Prostate gland (tissue), 2 donors: Measurements from ENCODE around the gene TUBD1. TPM values are rescaled to one million over a fixed set of nuclear protein-coding genes. Genes with fewer than 3 reads are reported as not detected.

Source experiments
- DNase-seq: peaks from one replicate; pipeline ENCODE4 v3.0.0-alpha.2; 2019; ENCODE audit warnings: low spot score
- H3K27ac ChIP-seq, 2 donors: fragments of 200-600 bp; sonication (generic); 2 replicates each; pipeline ENCODE4 v1.5.1; 2017 to 2019
- H3K27me3 ChIP-seq: fragments of 200-600 bp; sonication (generic); replicated peaks from 2 replicates; pipeline ENCODE4 v1.5.1; 2019; ENCODE audit not compliant: insufficient read depth
- H3K36me3 ChIP-seq, 2 donors: fragments of 200-600 bp; sonication (generic); 1 replicate in 1 of 2; 2 replicates in 1 of 2; pipeline versions ENCODE4 v1.5.1 to v1.8.1; 2017 to 2019
- H3K4me1 ChIP-seq: fragments of 200-600 bp; sonication (generic); replicated peaks from 2 replicates; pipeline ENCODE4 v1.5.1; 2019
- H3K4me3 ChIP-seq, 2 donors: fragments of 200-600 bp; sonication (generic); 2 replicates each; pipeline ENCODE4 v1.5.1; 2017 to 2019
- H3K9me3 ChIP-seq: fragments of 200-600 bp; sonication (generic); 2 replicates; pipeline ENCODE4 v1.5.1; 2017
- POLR2A ChIP-seq: fragments of 450-650 bp; IDR thresholded peaks from one replicate; pipeline ENCODE4 v1.6.1; 2016; ENCODE audit warnings: antibody characterized with exemption, mild to moderate bottlenecking
- POLR2AphosphoS5 ChIP-seq: sonication (generic); formaldehyde crosslinking; IDR thresholded peaks from one replicate; pipeline ENCODE4 v1.6.1; 2017; ENCODE audit warnings: antibody characterized with exemption
- WGBS: methylation state at CpG from one replicate; pipeline ENCODE4 v1.1.5; 2018; 5-methylcytosine and 5-hydroxymethylcytosine counted together
- intact Hi-C: fragments of 100-400 bp; cut with DNase I; formaldehyde crosslinking; loops from one replicate; pipeline ENCODE4 v1.14.2; 2022
- total RNA-seq, 2 donors: library from RNA; depleted of rRNA; stranded (reverse); fragments of >200 nt; gene quantifications; one replicate each; pipeline ENCODE4 v1.1.0, GENCODE V29; 2016
- TF ChIP-seq, protein P1 (sequence below), 4 experiments: fragments of 200-600 bp in 2 of 4; fragments of 450-650 bp in 2 of 4; sonication (generic) in 2 of 4; IDR thresholded peaks; 1 replicate in 3 of 4; 2 replicates in 1 of 4; pipeline ENCODE4 v1.5.1; 2016 to 2019; ENCODE audit warnings: antibody characterized with exemption in 4 of 4, mild to moderate bottlenecking in 2 of 4, moderate library complexity in 2 of 4

Gene TUBD1
- total RNA-seq, 2 donors from 2014 or later = 13.3 to 22.5 TPM

- no peak overlapping the region for H3K4me3 ChIP-seq
- no peaks in the 10 kb centered on the region for H3K4me1 ChIP-seq
- intact Hi-C loops = no loop called here
- no peak overlapping the region for H3K27ac ChIP-seq
- no peak for DNase-seq
- WGBS = 65% methylated on average over 1 of the region's 1 CpG
- TF ChIP-seq, protein P1, sequence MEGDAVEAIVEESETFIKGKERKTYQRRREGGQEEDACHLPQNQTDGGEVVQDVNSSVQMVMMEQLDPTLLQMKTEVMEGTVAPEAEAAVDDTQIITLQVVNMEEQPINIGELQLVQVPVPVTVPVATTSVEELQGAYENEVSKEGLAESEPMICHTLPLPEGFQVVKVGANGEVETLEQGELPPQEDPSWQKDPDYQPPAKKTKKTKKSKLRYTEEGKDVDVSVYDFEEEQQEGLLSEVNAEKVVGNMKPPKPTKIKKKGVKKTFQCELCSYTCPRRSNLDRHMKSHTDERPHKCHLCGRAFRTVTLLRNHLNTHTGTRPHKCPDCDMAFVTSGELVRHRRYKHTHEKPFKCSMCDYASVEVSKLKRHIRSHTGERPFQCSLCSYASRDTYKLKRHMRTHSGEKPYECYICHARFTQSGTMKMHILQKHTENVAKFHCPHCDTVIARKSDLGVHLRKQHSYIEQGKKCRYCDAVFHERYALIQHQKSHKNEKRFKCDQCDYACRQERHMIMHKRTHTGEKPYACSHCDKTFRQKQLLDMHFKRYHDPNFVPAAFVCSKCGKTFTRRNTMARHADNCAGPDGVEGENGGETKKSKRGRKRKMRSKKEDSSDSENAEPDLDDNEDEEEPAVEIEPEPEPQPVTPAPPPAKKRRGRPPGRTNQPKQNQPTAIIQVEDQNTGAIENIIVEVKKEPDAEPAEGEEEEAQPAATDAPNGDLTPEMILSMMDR (IDR thresholded peaks at IDR 0.05) = peak; percentile 15 to 78 (median 70)
- no peak for TF ChIP-seq POLR2A
- H3K36me3 ChIP-seq = peaks cover 0 to 4% of the 10 kb centered on the region in 2 donors
- H3K9me3 ChIP-seq = no peaks in the 10 kb centered on the region
- no peaks in the 10 kb centered on the region for H3K27me3 ChIP-seq
These were observed 21.6 kb upstream of the TUBD1 start for GRCh38 chr17:59914274-59914854.

GRCh38 chr17:59907467-59907866 lies 14.7 kb upstream of the TUBD1 start:
- no peaks in the 10 kb centered on the region for H3K36me3 ChIP-seq

GRCh38 chr17:59903455-59903854 lies 10.7 kb upstream of the TUBD1 start:
- no peak overlapping the region for H3K4me3 ChIP-seq
- no peaks in the 10 kb centered on the region for H3K9me3 ChIP-seq
- 83% methylated on average over 2 of the region's 2 CpGs for WGBS
- TF ChIP-seq POLR2A = no peak
- TF ChIP-seq, protein P1 (IDR thresholded peaks at IDR 0.05) = no peak
- no peak for TF ChIP-seq POLR2AphosphoS5
- no peaks in the 10 kb centered on the region for H3K4me1 ChIP-seq
- DNase-seq = no peak
- H3K36me3 ChIP-seq = no peaks in the 10 kb centered on the region
- intact Hi-C loops = no loop called here
- H3K27me3 ChIP-seq = no peaks in the 10 kb centered on the region
- no peak overlapping the region for H3K27ac ChIP-seq

More at GRCh38 chr17:59907467-59907866, 14.7 kb upstream of the TUBD1 start:
- intact Hi-C loops = no loop called here
- H3K4me1 ChIP-seq = no peaks in the 10 kb centered on the region
- TF ChIP-seq, protein P1 (IDR thresholded peaks at IDR 0.05) = no peak
- TF ChIP-seq POLR2A (no peak), POLR2AphosphoS5 (no peak)
- no peak for DNase-seq
- no peak overlapping the region for H3K4me3 ChIP-seq
- no peaks in the 10 kb centered on the region for H3K27me3 ChIP-seq
- no peaks in the 10 kb centered on the region for H3K9me3 ChIP-seq
- WGBS = 87% methylated on average over 3 of the region's 3 CpGs
- H3K27ac ChIP-seq = no peak overlapping the region

DNA sequence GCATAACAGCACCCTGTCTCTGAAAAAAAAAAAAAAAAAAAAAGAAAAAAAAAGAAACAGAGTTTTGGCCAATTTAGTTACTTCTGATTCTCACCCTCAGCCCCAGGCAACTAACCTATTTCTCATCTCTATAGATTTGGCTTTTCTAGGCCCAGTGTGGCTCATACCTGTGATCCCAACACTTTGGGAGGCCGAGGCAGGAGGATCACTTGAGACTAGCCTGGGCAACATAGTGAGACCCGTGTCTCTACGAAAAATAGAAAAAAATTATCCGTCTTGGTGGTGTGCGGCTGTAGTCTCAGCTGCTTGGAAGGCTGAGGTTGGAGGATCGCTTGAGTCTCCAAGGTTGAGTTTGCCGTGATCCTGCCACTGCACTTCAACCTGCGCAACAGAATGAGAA lies 8.9 kb upstream of the TUBD1 start:
- H3K27ac ChIP-seq = no peak overlapping the region
- H3K27me3 ChIP-seq = no peaks in the 10 kb centered on the region
- no peak for TF ChIP-seq POLR2A
- TF ChIP-seq, protein P1 (IDR thresholded peaks at IDR 0.05) = no peak
- no peak for TF ChIP-seq POLR2AphosphoS5
- DNase-seq = no peak
- no peaks in the 10 kb centered on the region for H3K9me3 ChIP-seq
- H3K36me3 ChIP-seq = no peaks in the 10 kb centered on the region
- H3K4me3 ChIP-seq = no peak overlapping the region
- WGBS = 94% methylated on average over 8 of the region's 8 CpGs
- no peaks in the 10 kb centered on the region for H3K4me1 ChIP-seq
- intact Hi-C loops = no loop called here

DNA sequence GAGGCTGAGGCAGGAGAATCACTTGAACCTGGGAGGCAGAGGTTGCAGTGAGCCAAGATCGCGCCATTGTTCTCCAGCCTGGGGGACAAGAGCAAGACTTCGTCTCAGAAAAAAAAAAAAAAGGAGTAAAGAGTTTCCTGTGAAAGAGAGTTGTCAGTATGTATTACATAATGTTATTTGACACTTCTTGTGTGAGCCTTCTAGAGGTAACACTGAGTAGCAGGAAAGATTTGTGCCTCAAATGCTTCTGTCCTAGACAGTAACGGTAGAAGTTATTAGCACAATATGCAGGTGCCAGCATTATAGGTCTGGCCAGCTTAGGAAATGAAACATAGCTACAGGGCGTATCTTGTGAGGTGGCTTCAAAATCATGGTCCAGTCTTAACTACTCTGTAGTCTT lies 6.4 kb upstream of the TUBD1 start:
- H3K9me3 ChIP-seq = no peaks in the 10 kb centered on the region
- intact Hi-C loops = no loop called here
- H3K27ac ChIP-seq = no peak overlapping the region
- no peaks in the 10 kb centered on the region for H3K27me3 ChIP-seq
- no peak overlapping the region for H3K4me3 ChIP-seq
- no peak for DNase-seq
- 84% methylated on average over 5 of the region's 5 CpGs for WGBS
- no peaks in the 10 kb centered on the region for H3K36me3 ChIP-seq
- TF ChIP-seq, protein P1 (IDR thresholded peaks at IDR 0.05) = no peak
- no peak for TF ChIP-seq POLR2AphosphoS5
- H3K4me1 ChIP-seq = peaks cover 6% of the 10 kb centered on the region
